ENCODE measurements around the gene UAP1L1. TPM values are rescaled to one million over a fixed set of nuclear protein-coding genes. Genes with fewer than 3 reads are reported as not detected.

UAP1L1 gene
- total RNA-seq, 2 donors from 2014 or later, result 19.9 to 22.0 TPM

- H3K27me3 Mint-ChIP-seq, result peaks cover 8 to 21% of the 10 kb centered on the region in 2 donors
- no peak within 1 kb of the TSS for H3K27ac Mint-ChIP-seq
- DNase-seq (ENCODE audit: low spot score), result peak; percentile 79
- H3K36me3 Mint-ChIP-seq, result no peaks in the 10 kb centered on the region
- no peaks in the 10 kb centered on the region for H3K9me3 Mint-ChIP-seq
- peak within 1 kb of the TSS; percentile 48 for H3K4me3 Mint-ChIP-seq
- ATAC-seq, result peak; percentile 79 to 87
- H3K4me1 Mint-ChIP-seq (ENCODE audit: low read depth in 2 of 2), result peaks cover 4 to 14% of the 10 kb centered on the region in 2 donors
These were observed 31.1 kb upstream of the UAP1L1 start, which contains the start of gene NPDC1 for GRCh38 chr9:137046088-137046787. NPDC1 (minus strand) TSS chr9:137046177; CDS start chr9:137045989, 188 bp downstream.

GRCh38 chr9:137048655-137049543 is 28.4 kb upstream of the UAP1L1 start:
- H3K9me3 Mint-ChIP-seq, result no peaks in the 10 kb centered on the region
- peaks cover 4 to 14% of the 10 kb centered on the region in 2 donors for H3K4me1 Mint-ChIP-seq (ENCODE audit: low read depth in 2 of 2)
- H3K27ac Mint-ChIP-seq, result no peak overlapping the region
- ATAC-seq (no peak), DNase-seq (ENCODE audit: low spot score) (no peak)
- no peaks in the 10 kb centered on the region for H3K36me3 Mint-ChIP-seq
- no peak overlapping the region for H3K4me3 Mint-ChIP-seq
- peaks cover 8 to 21% of the 10 kb centered on the region in 2 donors for H3K27me3 Mint-ChIP-seq

GRCh38 chr9:137049544-137050449 is 27.5 kb upstream of the UAP1L1 start:
- no peak overlapping the region for H3K27ac Mint-ChIP-seq
- H3K9me3 Mint-ChIP-seq, result no peaks in the 10 kb centered on the region
- H3K27me3 Mint-ChIP-seq, result peaks cover 8 to 22% of the 10 kb centered on the region in 2 donors
- no peaks in the 10 kb centered on the region for H3K36me3 Mint-ChIP-seq
- peaks cover 3 to 12% of the 10 kb centered on the region in 2 donors for H3K4me1 Mint-ChIP-seq (ENCODE audit: low read depth in 2 of 2)
- DNase-seq (ENCODE audit: low spot score) (no peak), ATAC-seq (peak in 1 of 2 donors; percentile 47)
- H3K4me3 Mint-ChIP-seq, result no peak overlapping the region

GRCh38 chr9:137050570-137050969 is 26.7 kb upstream of the UAP1L1 start:
- H3K9me3 Mint-ChIP-seq, result no peaks in the 10 kb centered on the region
- H3K4me3 Mint-ChIP-seq, result no peak overlapping the region
- ATAC-seq (no peak), DNase-seq (ENCODE audit: low spot score) (no peak)
- no peaks in the 10 kb centered on the region for H3K36me3 Mint-ChIP-seq
- H3K27ac Mint-ChIP-seq, result no peak overlapping the region
- H3K4me1 Mint-ChIP-seq (ENCODE audit: low read depth in 2 of 2), result peaks cover 0 to 8% of the 10 kb centered on the region in 2 donors
- peaks cover 8 to 19% of the 10 kb centered on the region in 2 donors for H3K27me3 Mint-ChIP-seq

- Mint-ChIP-seq H3K27me3 (peaks cover 8 to 19% of the 10 kb centered on the region in 2 donors), H3K36me3 (no peaks in the 10 kb centered on the region), H3K4me3 (no peak overlapping the region), H3K9me3 (no peaks in the 10 kb centered on the region), H3K27ac (no peak overlapping the region), H3K4me1 (ENCODE audit: low read depth in 2 of 2) (peaks cover 0 to 8% of the 10 kb centered on the region in 2 donors)
- no peak for ATAC-seq
- no peak for DNase-seq (ENCODE audit: low spot score)
These were observed 26.1 kb upstream of the UAP1L1 start for GRCh38 chr9:137051145-137051724.

GRCh38 chr9:137052293-137052692 is 25.0 kb upstream of the UAP1L1 start:
- DNase-seq (ENCODE audit: low spot score) (no peak), ATAC-seq (no peak)
- Mint-ChIP-seq H3K36me3 (no peaks in the 10 kb centered on the region), H3K9me3 (no peaks in the 10 kb centered on the region), H3K4me1 (ENCODE audit: low read depth in 2 of 2) (peaks cover 0 to 6% of the 10 kb centered on the region in 2 donors), H3K4me3 (no peak overlapping the region), H3K27ac (no peak overlapping the region), H3K27me3 (peaks cover 8 to 17% of the 10 kb centered on the region in 2 donors)

GRCh38 chr9:137052998-137053943 is 24.0 kb upstream of the UAP1L1 start:
- Mint-ChIP-seq H3K4me1 (ENCODE audit: low read depth in 2 of 2) (peaks cover 0 to 6% of the 10 kb centered on the region in 2 donors), H3K36me3 (no peaks in the 10 kb centered on the region), H3K27me3 (peaks cover 8 to 11% of the 10 kb centered on the region in 2 donors), H3K27ac (no peak overlapping the region), H3K4me3 (no peak overlapping the region), H3K9me3 (no peaks in the 10 kb centered on the region)
- ATAC-seq (no peak), DNase-seq (ENCODE audit: low spot score) (no peak)

GRCh38 chr9:137053944-137054931 is 23.1 kb upstream of the UAP1L1 start, which contains the start of gene ENTPD2:
ENTPD2 (minus strand) TSS chr9:137054061; CDS start chr9:137053997, 64 bp downstream.
- ATAC-seq (peak; percentile 42 to 75), DNase-seq (ENCODE audit: low spot score) (no peak)
- Mint-ChIP-seq H3K36me3 (no peaks in the 10 kb centered on the region), H3K4me3 (no peak within 1 kb of the TSS), H3K27ac (no peak within 1 kb of the TSS), H3K4me1 (ENCODE audit: low read depth in 2 of 2) (peaks cover 0 to 6% of the 10 kb centered on the region in 2 donors), H3K9me3 (no peaks in the 10 kb centered on the region), H3K27me3 (peaks cover 8 to 11% of the 10 kb centered on the region in 2 donors)

GRCh38 chr9:137054932-137055384 is 22.4 kb upstream of the UAP1L1 start:
- no peak overlapping the region for H3K4me3 Mint-ChIP-seq
- peaks cover 2 to 5% of the 10 kb centered on the region in 2 donors for H3K27me3 Mint-ChIP-seq
- DNase-seq (ENCODE audit: low spot score) (no peak), ATAC-seq (no peak)
- H3K27ac Mint-ChIP-seq, result no peak overlapping the region
- no peaks in the 10 kb centered on the region for H3K36me3 Mint-ChIP-seq
- H3K9me3 Mint-ChIP-seq, result no peaks in the 10 kb centered on the region
- no peaks in the 10 kb centered on the region for H3K4me1 Mint-ChIP-seq (ENCODE audit: low read depth in 2 of 2)

GRCh38 chr9:137055385-137056364 is 21.6 kb upstream of the UAP1L1 start:
- Mint-ChIP-seq H3K4me1 (ENCODE audit: low read depth in 2 of 2) (no peaks in the 10 kb centered on the region), H3K4me3 (no peak overlapping the region), H3K36me3 (no peaks in the 10 kb centered on the region), H3K27me3 (peaks cover 0 to 3% of the 10 kb centered on the region in 2 donors), H3K27ac (no peak overlapping the region), H3K9me3 (no peaks in the 10 kb centered on the region)
- ATAC-seq (no peak), DNase-seq (ENCODE audit: low spot score) (no peak)

All from natural killer cell treated with Interleukin-12 subunit alpha and Interleukin-12 subunit beta and Interleukin-15 and Interleukin-18, amount 100 ng/mL, for 72 hours (primary cell).